Muscle of leg (tissue), 11 donors: ENCODE results near the gene KIF6. TPM values are rescaled to one million over a fixed set of nuclear protein-coding genes. Genes with fewer than 3 reads are reported as not detected.
"Not testable (repeated sequence)": the region's sequence is repeated elsewhere in the genome, so short reads cannot be mapped to it uniquely, and the experiment has no call there.

Experiments
- DNase-seq: peaks from one replicate; pipeline ENCODE4 v3.0.0; 2013
- H3K27ac ChIP-seq: one replicate; pipeline ENCODE4 v1.5.1; 2013; ENCODE audit warnings: mild to moderate bottlenecking, low read length, control low read depth
- H3K27me3 ChIP-seq: one replicate; pipeline ENCODE4 v1.6.1; 2013; ENCODE audit warnings: low read length; ENCODE audit not compliant: control insufficient read depth, insufficient read depth
- H3K36me3 ChIP-seq: one replicate; pipeline ENCODE4 v1.6.1; 2013; ENCODE audit warnings: low read length; ENCODE audit not compliant: control insufficient read depth, insufficient read depth
- H3K4me1 ChIP-seq: one replicate; pipeline ENCODE4 v1.6.1; 2013; ENCODE audit warnings: low read length; ENCODE audit not compliant: control insufficient read depth, insufficient read depth
- H3K4me3 ChIP-seq: one replicate; pipeline ENCODE4 v1.5.1; 2013; ENCODE audit warnings: low read length, control low read depth
- H3K9me3 ChIP-seq: replicated peaks from 2 replicates; pipeline ENCODE4 v1.6.1; 2013; ENCODE audit warnings: low read depth, low read length; ENCODE audit not compliant: control insufficient read depth
- WGBS: methylation state at CpG from one replicate; pipeline ENCODE4 v1.1.5; 2013; ENCODE audit warnings: missing lambda C conversion rate; ENCODE audit not compliant: insufficient coverage; 5-methylcytosine and 5-hydroxymethylcytosine counted together
- polyA plus RNA-seq, 8 donors: library from polyadenylated mRNA; unstranded; fragments of 120-200 nt; gene quantifications; one replicate each; pipeline versions ENCODE4 v1.2.1 to v1.2.3, GENCODE V29; 2013; ENCODE audit warnings: inconsistent platforms in 1 of 8, low replicate concordance in 1 of 8; ENCODE audit not compliant: insufficient read length in 8 of 8, insufficient read depth in 1 of 8
- total RNA-seq: library from RNA; stranded (reverse); fragments of 120-200 nt; gene quantifications from one replicate; pipeline ENCODE4 v1.2.4, GENCODE V29; 2013

KIF6 gene
- total and polyA plus RNA-seq, 9 donors = 0.61 to 1.4 (median 1.1) TPM

GRCh38 chr6:39287601-39288000 is 437.6 kb downstream of the KIF6 start:
- Histone ChIP-seq H3K4me1 (no peaks in the 10 kb centered on the region), H3K4me3 (no peak overlapping the region), H3K27ac (no peak overlapping the region), H3K27me3 (peaks cover 2% of the 10 kb centered on the region), H3K9me3 (no peaks in the 10 kb centered on the region), H3K36me3 (no peaks in the 10 kb centered on the region)
- no peak for DNase-seq
- 93% methylated on average over 3 of the region's 3 CpGs for WGBS

GRCh38 chr6:39286596-39286995 is 438.6 kb downstream of the KIF6 start:
- WGBS = 92% methylated on average over 2 of the region's 10 CpGs
- H3K27me3 ChIP-seq, DNase-seq, H3K27ac ChIP-seq, H3K36me3 ChIP-seq, H3K4me1 ChIP-seq, H3K4me3 ChIP-seq, H3K9me3 ChIP-seq: not testable (repeated sequence)

DNA sequence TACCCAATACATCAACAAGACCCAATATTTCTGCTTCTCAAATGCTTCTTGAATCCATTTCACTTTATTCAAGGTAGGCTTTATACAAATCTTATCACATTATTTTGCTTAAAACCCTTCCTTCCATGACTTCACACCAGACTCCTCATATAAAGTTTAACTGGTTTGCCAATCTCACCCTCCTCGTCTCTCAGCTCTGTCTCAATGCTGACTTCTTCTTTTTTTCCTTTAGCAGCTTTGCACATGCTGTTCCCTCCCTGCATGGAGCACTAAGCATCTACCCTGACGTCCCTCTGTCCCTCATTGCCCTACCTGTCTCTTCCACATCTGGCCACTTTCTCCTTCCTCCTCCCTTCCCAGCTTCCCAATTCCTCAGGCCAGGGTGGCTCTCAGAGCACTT is 442.4 kb downstream of the KIF6 start:
- Histone ChIP-seq H3K4me1 (no peaks in the 10 kb centered on the region), H3K36me3 (no peaks in the 10 kb centered on the region), H3K9me3 (no peaks in the 10 kb centered on the region), H3K27me3 (peaks cover 8% of the 10 kb centered on the region), H3K27ac (no peak overlapping the region), H3K4me3 (no peak overlapping the region)
- 55% methylated on average over 2 of the region's 2 CpGs for WGBS
- no peak for DNase-seq

GRCh38 chr6:39281312-39281980 is 443.8 kb downstream of the KIF6 start:
- Histone ChIP-seq H3K4me1 (no peaks in the 10 kb centered on the region), H3K9me3 (no peaks in the 10 kb centered on the region), H3K4me3 (no peak overlapping the region), H3K27me3 (peaks cover 8% of the 10 kb centered on the region), H3K27ac (no peak overlapping the region), H3K36me3 (no peaks in the 10 kb centered on the region)
- 73% methylated on average over 10 of the region's 11 CpGs for WGBS
- no peak for DNase-seq

DNA sequence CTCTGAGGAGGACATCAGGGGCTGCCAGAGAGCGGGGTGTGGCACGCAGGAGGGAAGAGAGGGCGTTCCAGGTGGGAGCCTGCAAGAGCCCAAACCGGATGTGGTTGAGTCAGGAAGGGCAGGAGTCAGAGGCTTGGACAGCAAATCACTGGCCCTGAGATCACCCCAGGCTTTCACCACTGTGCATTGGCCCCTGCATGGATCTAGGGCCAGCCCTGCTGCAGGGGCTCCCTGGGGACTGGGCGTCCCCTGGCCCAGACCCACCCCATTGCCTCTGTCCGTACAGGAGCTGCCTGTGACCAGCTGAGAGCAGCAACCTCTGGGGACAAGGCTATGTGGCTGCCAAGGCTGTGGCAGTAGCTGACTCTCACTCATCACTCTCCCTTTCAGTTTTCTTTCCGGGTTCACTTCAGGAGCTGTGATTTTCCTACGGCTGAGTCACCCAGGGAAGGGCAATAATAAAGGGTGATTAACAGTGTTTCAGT is 444.9 kb downstream of the KIF6 start:
- WGBS = 36% methylated on average over 6 of the region's 8 CpGs
- peaks cover 8% of the 10 kb centered on the region for H3K27me3 ChIP-seq
- no peak for DNase-seq

More for the DNA sequence above, 444.9 kb downstream of the KIF6 start:
- no peak overlapping the region for H3K4me3 ChIP-seq
- no peaks in the 10 kb centered on the region for H3K4me1 ChIP-seq
- H3K36me3 ChIP-seq = no peaks in the 10 kb centered on the region
- no peaks in the 10 kb centered on the region for H3K9me3 ChIP-seq
- H3K27ac ChIP-seq = no peak overlapping the region

Other genes starting within 250 kb of the KIF6 start
- 25.8 TPM for gene DAAM2, start 67.0 kb upstream of the KIF6 start, total RNA-seq
- 10 to 100 TPM; 26.8 to 39.9 (median 35.3) TPM for gene DAAM2, start 67.0 kb upstream of the KIF6 start, polyA plus RNA-seq
- 5.8 TPM for gene MOCS1, start 209.1 kb upstream of the KIF6 start, total RNA-seq
- 1 to 10 TPM; 4.5 to 7.6 (median 5.6) TPM for gene MOCS1, start 209.1 kb upstream of the KIF6 start, polyA plus RNA-seq